Activated effector memory CD4-positive, alpha-beta T cell treated with anti-CD3 and anti-CD28 coated beads, Interleukin-2, amount 50 U/mL, for 16 hours (primary cell): Measurements from ENCODE around the gene CCDC70.

Experiments used
- DNase-seq: peaks from one replicate; pipeline ENCODE4 v3.0.0-alpha.2; 2020

The CCDC70 gene

DNA sequence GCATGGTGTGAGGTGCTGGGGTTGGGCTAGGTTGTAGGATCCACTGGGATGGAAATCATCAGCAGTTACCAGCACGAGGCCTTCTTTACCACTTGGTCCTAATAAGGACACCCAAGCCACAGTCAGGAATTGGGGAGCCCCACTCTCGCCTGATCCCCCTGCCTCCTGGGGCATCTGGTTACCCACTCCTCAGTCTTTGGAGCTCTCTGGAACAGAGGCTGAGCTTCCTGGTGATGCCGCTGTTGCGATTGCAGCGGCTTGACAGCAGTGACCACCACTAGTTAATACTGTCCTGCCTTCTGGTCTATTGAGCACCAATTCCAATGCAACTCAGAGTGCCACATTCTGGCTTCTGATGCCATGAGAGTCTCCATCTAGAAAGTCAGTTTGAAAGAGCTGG is 30.2 kb upstream of the CCDC70 start:
- no peak for DNase-seq

DNA sequence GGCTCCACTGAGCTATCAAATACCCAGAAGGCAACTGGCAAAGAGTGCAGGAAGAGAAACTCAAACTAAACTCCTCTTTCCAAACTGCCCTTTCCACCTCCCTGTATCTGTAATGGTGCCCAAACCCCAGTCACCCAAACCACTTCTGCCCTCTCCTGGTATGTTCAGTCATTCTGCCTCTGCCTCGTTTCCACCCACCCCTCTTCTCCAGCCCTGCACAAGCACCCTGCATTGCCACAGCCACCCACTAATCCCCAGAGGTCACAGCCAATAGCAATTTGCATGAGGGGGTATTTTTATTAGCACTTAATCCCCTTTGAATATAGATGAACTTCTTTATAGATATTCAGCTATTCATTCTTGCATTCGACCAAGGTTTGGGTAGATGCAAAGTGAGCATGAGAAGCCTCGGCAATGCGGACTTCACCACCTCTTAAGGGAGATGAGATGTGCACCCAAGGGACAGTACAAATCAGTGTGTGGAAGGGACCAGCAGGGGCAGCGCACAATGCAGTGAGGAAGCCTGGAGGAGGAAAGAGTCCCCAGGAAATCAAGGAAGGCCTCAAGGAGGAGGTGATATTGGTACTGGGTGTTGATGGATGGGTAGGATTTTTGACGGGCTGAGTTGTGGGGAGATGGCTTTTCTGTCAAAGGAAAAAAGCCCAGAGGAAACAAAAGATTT is 29.2 kb upstream of the CCDC70 start:
- peak; percentile 78 for DNase-seq

DNA sequence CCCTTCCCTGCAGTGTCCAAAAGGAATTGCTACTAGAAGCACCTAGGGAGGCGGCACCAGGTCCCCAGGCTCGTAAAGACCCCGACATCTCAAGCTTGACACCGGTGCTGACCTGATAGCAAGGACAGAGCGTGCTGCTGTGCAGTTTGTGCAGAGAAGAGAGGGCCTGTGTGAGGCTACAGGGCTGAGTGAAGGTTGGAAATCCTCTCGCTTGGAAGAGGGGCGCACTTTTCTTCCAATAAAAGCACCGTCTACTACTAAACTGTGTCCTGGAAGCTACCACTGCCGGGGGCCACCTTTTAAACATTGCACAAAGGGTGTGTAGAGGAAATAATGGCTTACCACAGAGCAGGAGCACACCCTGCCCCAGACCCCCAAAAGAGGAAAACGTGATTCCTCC is 27.8 kb upstream of the CCDC70 start:
- no peak for DNase-seq

DNA sequence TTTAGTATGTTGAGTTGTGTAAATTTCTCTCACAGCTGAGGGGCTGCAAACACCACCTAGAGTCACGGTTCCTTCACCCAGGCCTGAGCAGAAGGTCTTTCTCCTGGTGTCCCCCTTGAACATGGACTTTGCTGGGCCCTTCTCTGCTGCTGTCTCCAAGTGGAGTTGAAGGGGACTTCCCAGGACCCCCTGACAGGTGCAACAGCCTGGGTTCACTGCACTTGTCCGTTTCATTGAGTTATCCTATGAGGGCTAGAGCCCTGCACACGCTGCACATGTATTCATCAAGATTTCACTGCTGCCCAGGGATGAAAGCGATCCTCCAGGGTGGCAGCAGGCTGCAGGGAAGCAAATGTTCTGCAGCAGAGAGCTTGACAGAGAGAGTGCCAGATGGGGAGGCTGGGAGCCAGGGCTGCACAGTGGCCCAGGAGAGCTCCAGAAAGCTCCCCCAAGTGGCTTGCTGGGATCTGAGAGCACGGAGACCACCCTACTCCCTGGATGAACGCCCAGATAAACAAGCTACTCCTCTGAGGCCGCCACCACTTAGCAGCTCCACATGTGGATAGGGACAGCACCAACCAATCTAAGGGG is 27.1 kb upstream of the CCDC70 start:
- DNase-seq, result no peak

DNA sequence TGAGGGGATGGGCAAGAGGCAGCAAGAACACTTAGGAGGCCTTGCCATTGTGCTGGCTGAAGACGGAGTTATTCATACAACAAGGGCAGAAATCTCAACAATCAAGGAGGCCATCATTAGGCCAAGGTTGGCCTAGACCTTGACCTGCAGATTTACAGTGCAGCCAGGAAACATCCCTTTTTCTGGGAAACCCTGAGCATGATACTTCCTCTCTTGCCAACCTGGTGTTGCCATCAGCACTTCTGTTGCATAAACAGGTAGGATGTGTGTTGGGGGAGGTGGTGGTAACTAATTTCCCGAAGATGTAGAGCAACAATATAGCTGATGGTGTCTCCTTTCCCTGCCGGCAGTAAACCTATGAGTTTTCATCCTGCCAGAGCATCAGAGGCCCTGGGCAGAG is 24.8 kb upstream of the CCDC70 start:
- no peak for DNase-seq

DNA sequence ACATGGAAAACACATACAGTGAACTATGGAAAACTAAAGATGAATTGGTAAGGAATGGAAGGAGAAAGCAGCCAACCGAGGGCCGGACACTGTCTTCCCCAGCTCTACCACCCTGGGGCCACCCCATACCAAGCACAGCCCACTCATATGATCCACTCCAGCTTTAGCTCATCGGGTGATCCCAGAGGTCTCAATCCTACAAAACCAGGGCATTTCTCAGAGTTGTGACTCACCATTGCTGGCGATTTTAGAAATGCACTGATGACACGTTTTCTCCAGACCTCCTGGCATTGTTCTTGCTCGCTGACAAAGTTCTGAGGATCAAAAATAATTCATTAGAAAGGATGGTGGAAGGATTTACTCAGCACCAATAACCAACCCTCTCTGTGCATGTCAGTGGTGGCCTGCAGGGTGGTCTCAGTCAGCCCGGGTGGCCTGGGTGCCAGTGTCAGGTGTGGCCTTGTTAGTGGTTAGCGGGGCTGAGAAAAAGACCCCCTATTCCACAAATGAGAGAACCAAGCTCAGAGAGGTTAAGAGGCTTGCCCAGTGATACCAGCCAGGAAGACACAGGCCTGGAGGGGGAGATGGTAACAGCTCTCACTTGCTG is 23.4 kb upstream of the CCDC70 start:
- no peak for DNase-seq

DNA sequence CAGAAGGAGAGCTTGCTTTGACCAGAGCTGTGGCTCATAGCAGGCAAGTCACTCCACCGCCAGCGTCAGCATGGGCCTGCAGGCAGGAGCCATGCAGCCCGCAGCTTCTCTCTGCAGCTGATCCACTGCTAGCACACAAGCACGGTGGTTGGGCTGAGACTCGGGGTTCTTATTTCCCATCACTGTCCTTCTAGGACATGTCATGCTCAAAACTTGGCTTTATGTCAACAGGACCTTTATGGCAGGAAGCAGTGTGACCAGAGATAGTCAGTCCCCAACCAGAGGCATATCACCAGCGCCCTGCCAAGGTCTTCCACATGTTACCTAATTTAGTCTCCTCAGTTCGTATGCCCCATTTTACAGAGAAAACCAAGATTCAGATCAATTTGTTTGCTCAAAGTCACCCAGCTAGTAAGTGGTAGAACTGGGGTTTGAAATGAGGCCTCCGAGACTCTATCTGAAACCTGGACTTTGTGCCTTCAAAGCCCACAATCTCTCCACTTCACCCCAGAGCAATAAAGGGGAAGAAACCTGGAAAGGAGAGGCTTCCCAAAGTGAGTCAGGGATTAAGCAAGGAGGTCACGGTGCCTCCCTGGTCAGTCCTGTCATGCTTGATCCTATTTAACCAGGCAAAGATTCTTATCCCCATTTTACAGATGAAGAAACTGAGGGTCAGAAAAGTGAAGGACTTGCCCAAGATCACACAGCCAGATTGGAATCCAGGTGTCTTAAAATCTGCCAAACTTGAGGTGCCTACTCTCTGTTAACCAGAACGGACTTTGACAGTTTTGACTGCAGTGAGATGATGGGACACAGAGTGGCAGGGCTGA is 21.8 kb upstream of the CCDC70 start:
- no peak for DNase-seq

DNA sequence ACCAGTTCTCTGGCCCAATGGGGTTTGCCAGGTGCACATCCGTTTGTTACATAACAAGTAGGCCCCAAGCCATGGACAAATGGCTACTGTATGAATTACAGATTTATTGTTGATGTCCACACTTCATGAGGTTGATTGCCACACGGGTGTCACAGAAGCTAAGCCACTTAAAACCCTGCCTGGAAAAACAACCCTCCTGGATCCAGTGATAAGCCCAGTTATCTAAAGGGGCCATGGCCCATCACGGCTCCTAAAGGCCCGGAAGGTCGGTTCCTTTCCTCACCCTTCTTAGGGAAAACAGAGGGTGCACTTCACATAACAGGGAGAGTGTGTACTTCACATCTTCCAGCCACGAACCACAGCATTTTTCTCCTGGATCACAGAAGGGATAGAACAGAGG is 20.9 kb upstream of the CCDC70 start:
- DNase-seq, result no peak

DNA sequence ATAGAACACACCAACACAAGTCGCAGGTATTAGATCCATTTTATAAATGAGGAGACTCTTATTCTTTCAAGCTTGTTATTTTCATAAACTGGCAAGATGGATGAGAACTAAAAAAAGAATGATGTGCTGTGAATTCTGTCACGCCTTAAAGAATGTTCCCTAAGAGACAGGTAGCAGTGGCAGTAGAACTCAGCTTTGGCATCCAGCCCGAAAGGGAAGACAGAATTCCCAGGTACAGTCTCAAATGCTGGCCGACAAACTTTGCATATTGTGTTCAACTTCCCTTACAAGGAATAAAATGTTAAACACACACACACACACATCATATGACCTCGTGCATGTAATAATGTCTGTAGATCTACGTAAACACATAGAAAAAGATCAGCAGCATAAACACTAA is 20.0 kb upstream of the CCDC70 start:
- no peak for DNase-seq

DNA sequence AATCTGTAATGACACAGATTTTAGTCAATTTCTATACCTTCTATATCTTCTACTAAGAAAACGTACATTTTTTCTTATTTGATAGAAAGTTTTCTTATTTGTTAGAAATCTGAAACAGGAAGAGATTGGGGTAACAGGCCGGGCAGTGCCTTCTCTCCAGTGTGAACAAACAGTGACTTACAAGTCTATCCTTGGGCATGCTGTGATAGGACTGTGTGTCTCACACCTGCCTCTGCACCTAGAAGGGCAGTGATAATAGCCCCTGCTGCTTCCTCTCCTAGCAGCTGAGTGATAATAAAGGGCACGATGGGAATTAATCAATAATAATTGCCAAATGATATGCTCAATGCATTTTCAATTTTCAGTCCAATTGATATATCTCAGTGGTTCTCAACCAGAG is 18.2 kb upstream of the CCDC70 start:
- DNase-seq, result no peak

DNA sequence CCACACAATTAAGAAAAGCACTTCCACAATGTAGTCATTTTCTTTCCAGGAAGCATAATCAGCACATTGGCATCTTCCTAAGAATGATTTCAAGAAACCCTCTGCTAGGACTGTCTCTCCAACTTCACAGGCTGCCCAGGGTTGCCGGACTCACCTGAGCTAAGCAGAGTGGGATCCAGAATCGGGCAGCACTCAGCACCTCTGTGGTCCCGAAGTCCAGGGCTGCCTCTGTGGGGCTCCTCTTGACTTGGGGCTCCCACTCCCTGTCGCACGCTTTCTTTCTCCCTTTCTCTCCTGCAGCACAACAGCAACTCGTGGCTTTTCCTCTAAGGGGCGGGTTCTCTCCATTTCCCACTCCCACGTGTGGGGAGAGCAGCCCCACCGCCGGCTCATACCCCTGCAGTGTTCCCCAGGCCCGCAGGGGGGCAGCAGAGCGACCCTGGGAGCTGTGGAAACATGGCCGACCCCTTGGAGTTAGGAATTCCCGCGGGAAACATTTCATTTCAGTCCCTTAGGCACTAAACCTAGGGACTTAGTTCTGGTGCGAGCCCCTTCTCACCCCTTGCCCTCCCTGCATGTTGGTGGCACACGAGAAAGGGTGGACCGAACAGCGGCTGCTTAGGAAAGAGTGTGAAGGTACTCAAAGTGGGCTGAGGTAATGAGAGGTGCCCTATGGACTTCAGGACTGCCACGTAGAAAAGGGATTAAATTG is 16.8 kb upstream of the CCDC70 start, which contains the start of gene TMEM272:
TMEM272 (minus strand) TSS at position 316 of the 712 bp plus-strand sequence. CDS start 6,647 bp downstream, outside the sequence.
- DNase-seq, result peak; percentile 84

DNA sequence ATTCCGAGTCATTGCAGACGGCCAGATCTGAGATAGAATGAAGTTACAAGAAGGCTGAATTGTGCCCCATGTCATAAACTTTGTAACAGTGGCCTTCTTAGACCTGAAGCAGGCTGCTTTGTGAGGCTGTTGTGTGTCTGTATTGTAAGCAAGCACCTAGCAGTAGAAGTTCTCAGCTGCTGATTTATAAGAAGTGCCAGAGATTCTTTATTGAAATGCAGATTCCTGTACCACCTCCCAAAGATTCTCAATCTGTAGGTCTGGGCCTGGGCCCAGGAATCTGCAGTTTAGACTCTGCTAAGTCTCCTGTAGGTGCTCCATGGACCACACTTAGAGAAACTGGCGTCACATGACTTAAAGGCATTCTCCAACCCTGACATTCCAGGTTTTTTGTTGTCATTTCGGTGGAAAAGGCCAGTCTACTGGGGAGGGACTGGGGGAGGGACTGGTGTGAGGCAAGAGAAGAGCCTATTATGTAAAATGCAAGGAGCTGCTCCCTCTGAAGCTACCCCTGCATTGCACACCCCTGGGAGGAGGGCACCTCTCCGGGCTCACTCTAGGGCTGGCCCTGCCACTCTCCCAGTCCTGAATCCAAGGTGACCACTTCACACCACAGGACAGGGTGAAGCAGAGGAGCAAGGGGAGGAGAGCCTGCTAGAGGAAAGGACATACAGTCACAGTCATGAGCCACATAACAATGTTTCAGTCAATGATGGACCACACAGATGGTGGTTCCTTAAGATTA is 16.0 kb upstream of the CCDC70 start:
- DNase-seq, result no peak

DNA sequence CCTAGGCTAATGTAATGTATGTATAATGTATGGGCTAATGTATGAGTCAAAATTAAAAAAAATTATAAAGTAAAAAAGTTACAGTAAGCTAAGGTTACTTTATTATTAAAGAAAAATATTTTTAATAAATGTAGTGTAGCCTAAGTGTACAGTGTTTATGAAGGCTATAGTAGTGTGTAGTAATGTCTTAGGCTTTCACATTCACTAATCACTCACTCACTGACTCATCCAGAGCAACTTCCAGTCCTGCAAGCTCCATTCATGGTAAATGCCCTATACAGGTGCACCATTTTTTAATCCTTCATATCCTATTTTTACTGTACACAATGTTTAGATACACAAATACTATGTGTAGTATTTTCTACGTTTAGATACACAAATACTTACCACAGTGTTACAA is 15.0 kb upstream of the CCDC70 start:
- no peak for DNase-seq

DNA sequence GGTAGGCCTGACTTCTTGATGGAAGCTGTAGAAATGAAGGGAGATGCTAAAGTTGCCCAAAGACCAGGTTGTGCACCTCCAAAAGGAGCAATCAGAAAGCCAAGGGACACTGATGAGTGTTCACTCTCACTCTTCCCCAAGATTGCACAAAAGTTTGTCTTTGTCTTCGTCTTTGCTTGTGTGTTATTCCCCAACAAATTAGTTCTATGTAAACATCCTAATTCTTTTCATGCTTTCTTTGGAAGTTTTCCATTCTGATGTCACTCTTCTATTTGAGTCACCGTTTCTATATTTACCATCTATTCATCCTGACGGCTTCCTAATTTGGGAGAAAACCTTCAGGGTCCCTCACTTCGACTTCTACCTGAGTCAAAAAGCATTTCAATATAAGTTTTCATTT is 13.1 kb upstream of the CCDC70 start:
- DNase-seq, result no peak

DNA sequence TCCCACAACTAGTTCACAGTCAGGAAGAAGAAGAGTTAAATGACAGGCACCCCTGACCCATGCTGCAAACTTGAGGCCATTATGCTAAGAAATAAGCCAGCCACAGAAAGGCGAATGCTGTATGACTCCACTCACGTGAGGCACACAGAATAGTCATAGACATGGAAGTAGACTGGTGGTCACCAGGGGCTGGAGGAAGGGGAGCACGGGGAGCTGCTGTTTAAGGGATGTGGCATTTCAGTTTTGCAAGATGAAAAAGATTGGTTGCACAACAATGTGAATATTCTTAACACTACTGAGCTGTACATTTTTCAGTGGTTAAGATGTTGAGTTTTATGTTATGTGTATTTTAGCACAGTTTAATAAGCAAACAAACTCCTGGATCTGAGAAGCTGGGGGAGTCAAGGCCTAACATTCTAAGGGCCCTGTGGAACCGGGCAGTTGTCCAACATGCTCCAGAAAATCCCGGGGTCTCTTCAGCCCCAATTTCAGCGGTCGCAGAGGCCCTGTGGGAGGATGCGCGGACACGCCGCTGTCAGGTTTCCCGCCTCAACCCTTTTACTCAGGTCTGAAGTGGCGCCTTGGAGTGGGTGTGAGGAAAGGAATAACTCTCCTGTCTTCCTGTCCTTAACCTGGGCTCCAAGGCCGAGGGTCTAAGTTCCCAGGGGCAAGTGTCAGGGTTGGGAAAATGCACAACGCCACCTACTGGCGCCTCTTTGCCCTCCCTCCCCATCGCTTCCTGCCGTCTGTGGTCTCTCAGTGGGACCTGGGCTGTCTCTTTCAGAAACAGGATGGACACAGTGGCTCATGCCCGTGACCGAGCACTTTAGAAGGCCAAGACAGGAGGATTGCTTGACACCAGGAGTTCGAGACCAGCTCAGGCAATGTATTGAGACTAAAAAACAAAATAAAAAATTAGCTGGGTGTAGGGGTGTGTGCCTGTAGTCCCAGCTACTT is 12.3 kb upstream of the CCDC70 start:
- DNase-seq, result peak; percentile 71

DNA sequence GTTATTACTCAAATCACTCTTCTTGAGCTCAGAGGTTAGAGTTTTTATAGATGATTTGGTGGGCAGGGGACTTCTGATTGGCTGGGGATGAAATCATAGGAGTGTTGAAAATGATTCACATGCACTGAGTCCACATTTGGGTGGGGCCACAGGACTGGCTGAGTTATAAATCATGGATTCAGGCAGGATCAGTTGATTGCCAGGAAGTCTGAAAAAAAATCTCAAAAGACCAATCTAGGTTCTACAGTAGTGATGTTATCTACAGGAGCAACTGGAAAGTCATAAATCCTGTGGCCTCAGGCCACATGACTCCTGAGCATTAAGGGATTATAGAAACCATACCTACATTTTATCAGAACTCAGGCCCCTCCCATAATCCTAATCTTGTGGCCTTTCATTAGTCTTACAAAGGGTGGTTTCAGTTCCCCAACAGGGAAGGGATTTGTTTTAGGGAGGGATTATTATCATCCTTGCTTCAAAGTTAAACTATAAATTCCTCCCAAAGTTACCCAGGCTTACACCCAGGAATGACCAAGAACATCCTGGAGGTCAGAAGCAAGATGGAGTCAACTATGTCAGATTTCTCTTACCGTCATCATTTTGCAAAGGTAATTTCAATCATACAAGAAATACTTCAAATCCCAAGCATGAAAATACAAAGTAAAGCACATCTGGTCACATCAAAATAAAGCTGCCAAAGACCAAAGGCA is 5.6 kb upstream of the CCDC70 start:
- no peak for DNase-seq

DNA sequence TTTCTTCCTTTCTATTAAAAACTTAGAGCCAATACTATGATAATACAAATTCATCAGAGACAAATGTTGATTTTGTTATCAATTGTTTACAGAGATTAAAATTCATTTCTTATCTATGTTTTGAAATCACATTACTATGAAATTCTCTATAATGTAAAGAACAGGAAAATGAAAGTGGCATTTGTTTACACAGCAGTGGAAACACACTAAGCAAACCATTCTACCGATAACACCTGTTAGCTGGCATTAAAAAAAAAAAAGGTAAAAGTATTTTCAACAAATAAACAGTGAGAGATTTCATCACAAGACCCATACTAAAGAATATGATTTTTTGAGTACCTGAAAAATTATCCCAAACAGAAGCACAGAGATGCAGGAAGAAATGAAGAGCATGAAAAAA is 4.8 kb upstream of the CCDC70 start:
- no peak for DNase-seq

DNA sequence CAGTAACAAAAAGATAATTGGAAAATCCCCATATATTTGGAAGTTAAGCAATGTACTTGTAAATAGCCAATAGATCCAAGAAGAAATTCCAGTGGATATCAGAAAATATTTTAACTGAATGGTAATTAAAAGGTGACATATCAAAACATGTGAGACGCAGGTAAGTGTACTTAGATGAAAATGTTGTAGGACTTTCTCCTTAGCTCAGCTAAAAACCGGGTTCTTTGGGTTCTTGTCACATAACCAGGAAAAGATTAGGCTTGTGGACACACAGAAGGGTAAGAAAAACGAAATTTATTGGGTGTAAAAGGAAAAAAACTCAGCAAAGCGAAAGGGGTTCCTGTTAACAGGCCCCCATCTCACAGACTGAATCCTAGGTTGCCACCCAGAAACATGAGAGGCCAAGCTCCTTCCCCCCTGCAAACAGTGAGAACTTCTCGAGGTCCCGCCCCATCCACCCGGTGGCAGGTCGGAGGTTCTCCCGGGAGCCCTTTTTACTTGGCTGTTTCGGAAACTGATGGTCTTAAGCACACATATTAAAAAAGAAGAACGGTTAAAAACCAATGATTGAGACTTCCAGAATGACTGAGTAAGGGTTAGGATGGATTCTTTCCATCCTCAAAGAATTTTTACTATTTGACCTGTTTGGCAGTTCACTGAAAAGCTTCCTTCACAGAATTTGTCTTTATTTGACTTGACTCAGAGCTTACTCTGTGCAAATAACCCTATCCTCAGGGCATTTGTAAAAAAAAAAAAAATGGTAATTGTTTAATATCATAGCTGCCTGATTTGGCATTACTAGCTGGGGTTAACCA is 3.1 kb upstream of the CCDC70 start:
- DNase-seq, result no peak

DNA sequence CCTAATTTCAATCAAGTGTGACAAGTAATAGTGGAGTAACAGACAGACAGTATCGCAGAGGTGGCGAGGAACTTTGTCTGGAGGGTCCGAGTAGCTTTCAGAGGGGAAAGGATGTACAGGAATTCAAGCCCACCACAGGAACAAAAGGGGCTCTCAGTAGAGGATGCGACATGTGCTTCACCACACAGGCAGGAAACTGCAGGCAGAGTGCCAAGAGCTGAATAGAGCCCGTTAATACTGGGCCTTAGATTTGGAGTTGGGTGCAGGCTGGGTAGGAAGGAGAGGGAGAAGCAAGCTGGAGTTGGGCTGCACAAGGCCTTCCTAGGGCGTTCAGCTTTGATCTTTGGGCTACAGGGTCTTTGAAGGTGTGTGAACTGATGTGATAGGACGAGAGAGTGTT is 1.2 kb downstream of the CCDC70 start:
- no peak for DNase-seq
